OCI-LY1 (cell line): Measurements from ENCODE around the gene KRTAP19-4.

Source experiments
- H2AFZ ChIP-seq: fragments of 200-600 bp; sonication (generic), shearing (Covaris generic); 2 replicates; pipeline ENCODE4 v1.6.0; 2014; ENCODE audit warnings: antibody characterized with exemption, mild to moderate bottlenecking, low read length
- H3F3A ChIP-seq: fragments of 200-600 bp; sonication (generic), shearing (Covaris generic); 2 replicates; pipeline ENCODE4 v1.6.0; 2014; ENCODE audit warnings: mild to moderate bottlenecking, antibody characterized with exemption, low read length, moderate library complexity; ENCODE audit not compliant: insufficient read depth
- H3K27ac ChIP-seq: fragments of 200-600 bp; sonication (generic); 2 replicates; pipeline ENCODE4 v1.5.1; 2014; ENCODE audit warnings: low read length, mixed run types, mild to moderate bottlenecking, low read depth; ENCODE audit not compliant: poor library complexity, severe bottlenecking
- H3K27me3 ChIP-seq: fragments of 200-600 bp; sonication (generic); 2 replicates; pipeline ENCODE4 v1.6.0; 2014; ENCODE audit warnings: antibody characterized with exemption, mild to moderate bottlenecking, low read length, moderate library complexity; ENCODE audit not compliant: insufficient read depth
- H3K36me3 ChIP-seq: fragments of 200-600 bp; sonication (generic); 2 replicates; pipeline ENCODE4 v1.6.1; 2014; ENCODE audit warnings: mild to moderate bottlenecking, antibody characterized with exemption, low read length, moderate library complexity, mixed read lengths; ENCODE audit not compliant: insufficient read depth
- H3K4me1 ChIP-seq: fragments of 200-600 bp; sonication (generic); 2 replicates; pipeline ENCODE4 v1.5.1; 2014; ENCODE audit warnings: mild to moderate bottlenecking, low read length, moderate library complexity; ENCODE audit not compliant: insufficient read depth, severe bottlenecking
- H3K4me2 ChIP-seq: fragments of 200-600 bp; sonication (generic), shearing (Covaris generic); 2 replicates; pipeline ENCODE4 v1.6.1; 2014; ENCODE audit warnings: low read length
- H3K4me3 ChIP-seq: fragments of 200-600 bp; sonication (generic); 2 replicates; pipeline ENCODE4 v1.5.1; 2014; ENCODE audit warnings: low read length, low read depth, mild to moderate bottlenecking, mixed read lengths; ENCODE audit not compliant: poor library complexity, severe bottlenecking
- H3K79me2 ChIP-seq: fragments of 200-600 bp; shearing (Covaris generic); 2 replicates; pipeline ENCODE4 v1.6.1; 2016; ENCODE audit warnings: mixed run types, low read length, mixed read lengths; ENCODE audit not compliant: insufficient read depth
- H3K9ac ChIP-seq: fragments of 200-600 bp; sonication (generic), shearing (Covaris generic); 2 replicates; pipeline ENCODE4 v1.6.1; 2014; ENCODE audit warnings: mild to moderate bottlenecking, low read length, mixed read lengths
- H3K9me2 ChIP-seq: fragments of 200-600 bp; sonication (generic), shearing (Covaris generic); 2 replicates; pipeline ENCODE4 v1.6.1; 2014; ENCODE audit warnings: low read depth, mild to moderate bottlenecking, low read length, mixed read lengths
- H3K9me3 ChIP-seq: fragments of 200-600 bp; shearing (Covaris generic); 2 replicates; pipeline ENCODE4 v1.6.1; 2014; ENCODE audit warnings: low read length, mixed read lengths
- H4K20me1 ChIP-seq: fragments of 200-600 bp; sonication (generic), shearing (Covaris generic); 2 replicates; pipeline ENCODE4 v1.6.0; 2016; ENCODE audit warnings: mild to moderate bottlenecking, low read length; ENCODE audit not compliant: insufficient read depth
- EZH2 ChIP-seq: fragments of 200-600 bp; sonication (generic), shearing (Covaris generic); IDR thresholded peaks from 2 replicates; pipeline ENCODE4 v1.8.0; 2017; ENCODE audit warnings: borderline replicate concordance, mixed run types, mild to moderate bottlenecking, antibody characterized with exemption, low read length, moderate library complexity, mixed read lengths
- TF ChIP-seq, protein P1 (sequence below): fragments of 200-600 bp; sonication (generic), shearing (Covaris generic); IDR thresholded peaks from 2 replicates; pipeline ENCODE4 v1.5.1; 2017; ENCODE audit warnings: mild to moderate bottlenecking, antibody characterized with exemption, low read length, moderate library complexity, mixed read lengths

The KRTAP19-4 gene

DNA sequence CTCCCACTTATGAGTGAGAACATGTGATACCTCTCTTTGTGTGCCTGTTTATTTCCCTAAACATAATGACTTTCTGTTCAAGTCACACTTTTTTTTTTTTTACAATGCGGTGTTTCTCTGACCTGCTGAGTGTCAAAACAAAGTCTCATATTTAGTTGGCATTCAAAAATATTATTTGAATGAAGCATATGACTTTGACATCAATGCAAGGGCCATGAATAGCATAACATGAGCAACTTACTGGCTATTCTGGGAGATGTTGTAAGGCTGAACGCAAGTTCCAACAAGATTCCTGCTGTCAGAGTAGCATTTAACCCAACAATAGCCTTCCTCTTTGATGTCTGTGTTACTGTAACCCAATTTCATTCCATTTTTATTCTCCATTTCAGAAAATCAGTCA, 14.8 kb downstream of the KRTAP19-4 start:
- Histone ChIP-seq H3K9me2 (no peaks in the 10 kb centered on the region), H3K4me3 (no peak overlapping the region), H3K9me3 (no peaks in the 10 kb centered on the region), H4K20me1 (no peaks in the 10 kb centered on the region), H3K27ac (no peak overlapping the region), H3F3A (no peaks in the 10 kb centered on the region), H3K36me3 (no peaks in the 10 kb centered on the region), H3K27me3 (no peaks in the 10 kb centered on the region), H3K4me2 (no peak overlapping the region), H2AFZ (no peak overlapping the region), H3K9ac (no peak overlapping the region), H3K4me1 (no peaks in the 10 kb centered on the region), H3K79me2 (no peaks in the 10 kb centered on the region)
- TF ChIP-seq, protein P1, sequence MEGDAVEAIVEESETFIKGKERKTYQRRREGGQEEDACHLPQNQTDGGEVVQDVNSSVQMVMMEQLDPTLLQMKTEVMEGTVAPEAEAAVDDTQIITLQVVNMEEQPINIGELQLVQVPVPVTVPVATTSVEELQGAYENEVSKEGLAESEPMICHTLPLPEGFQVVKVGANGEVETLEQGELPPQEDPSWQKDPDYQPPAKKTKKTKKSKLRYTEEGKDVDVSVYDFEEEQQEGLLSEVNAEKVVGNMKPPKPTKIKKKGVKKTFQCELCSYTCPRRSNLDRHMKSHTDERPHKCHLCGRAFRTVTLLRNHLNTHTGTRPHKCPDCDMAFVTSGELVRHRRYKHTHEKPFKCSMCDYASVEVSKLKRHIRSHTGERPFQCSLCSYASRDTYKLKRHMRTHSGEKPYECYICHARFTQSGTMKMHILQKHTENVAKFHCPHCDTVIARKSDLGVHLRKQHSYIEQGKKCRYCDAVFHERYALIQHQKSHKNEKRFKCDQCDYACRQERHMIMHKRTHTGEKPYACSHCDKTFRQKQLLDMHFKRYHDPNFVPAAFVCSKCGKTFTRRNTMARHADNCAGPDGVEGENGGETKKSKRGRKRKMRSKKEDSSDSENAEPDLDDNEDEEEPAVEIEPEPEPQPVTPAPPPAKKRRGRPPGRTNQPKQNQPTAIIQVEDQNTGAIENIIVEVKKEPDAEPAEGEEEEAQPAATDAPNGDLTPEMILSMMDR, result no peak
- no peak for TF ChIP-seq EZH2

DNA sequence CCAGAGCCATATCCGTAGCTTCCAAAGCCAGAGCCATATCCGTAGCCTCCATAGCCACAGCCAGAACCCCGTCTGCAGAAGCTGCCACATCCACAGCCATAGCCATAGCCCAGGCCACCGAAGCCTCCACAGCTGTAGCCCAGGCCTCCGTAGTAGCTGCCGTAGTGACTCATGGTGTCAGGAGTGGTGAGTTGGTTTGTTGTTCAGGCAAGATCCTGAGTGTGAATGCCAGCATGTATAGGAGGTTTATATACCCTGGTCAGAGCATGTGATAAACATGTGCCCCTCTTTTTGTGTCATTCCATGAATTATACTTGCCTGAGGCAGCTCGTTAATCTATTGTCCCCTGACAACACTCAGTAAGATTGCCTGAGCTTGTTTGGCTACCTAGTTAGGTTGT, 16.8 kb downstream of the KRTAP19-4 start, which contains the start of gene KRTAP19-1:
KRTAP19-1 (minus strand) TSS at position 223 of the 400 bp plus-strand sequence; CDS start at position 173, 50 bp downstream.
- Histone ChIP-seq H3K27ac (no peak within 1 kb of the TSS), H2AFZ (no peak within 1 kb of the TSS), H3K36me3 (no peaks in the 10 kb centered on the region), H3K4me3 (no peak within 1 kb of the TSS), H3K4me1 (no peaks in the 10 kb centered on the region), H3K9me3 (no peaks in the 10 kb centered on the region), H3K79me2 (no peaks in the 10 kb centered on the region), H4K20me1 (no peaks in the 10 kb centered on the region), H3K9ac (no peak within 1 kb of the TSS), H3K9me2 (no peaks in the 10 kb centered on the region), H3K27me3 (no peaks in the 10 kb centered on the region), H3K4me2 (no peak within 1 kb of the TSS), H3F3A (no peaks in the 10 kb centered on the region)
- no peak for TF ChIP-seq EZH2
- TF ChIP-seq, protein P1, result no peak

DNA sequence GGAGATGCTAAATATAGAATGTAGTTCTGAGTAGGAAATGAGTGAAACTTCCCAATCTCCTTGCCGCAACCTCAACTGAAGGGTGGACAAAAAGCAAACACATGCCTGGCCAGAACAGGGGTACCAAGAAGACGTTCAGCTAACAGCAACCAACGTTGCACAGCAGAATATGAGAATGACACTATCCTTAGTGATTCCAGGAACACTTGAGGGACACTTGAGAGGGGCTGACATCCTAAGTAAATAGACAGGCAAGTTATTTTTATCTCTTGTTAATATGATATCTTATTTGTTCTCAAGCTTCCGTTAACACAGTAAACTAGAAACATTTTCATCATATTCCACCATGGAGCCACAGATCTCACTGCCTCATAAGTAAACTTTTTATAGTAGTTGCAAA, 17.7 kb downstream of the KRTAP19-4 start:
- H4K20me1 ChIP-seq, result no peaks in the 10 kb centered on the region
- no peak overlapping the region for H3K4me2 ChIP-seq
- H3K9ac ChIP-seq, result no peak overlapping the region
- H3K4me1 ChIP-seq, result no peaks in the 10 kb centered on the region
- no peaks in the 10 kb centered on the region for H3K27me3 ChIP-seq
- H3F3A ChIP-seq, result no peaks in the 10 kb centered on the region
- no peaks in the 10 kb centered on the region for H3K9me3 ChIP-seq
- H3K4me3 ChIP-seq, result no peak overlapping the region
- no peaks in the 10 kb centered on the region for H3K36me3 ChIP-seq
- H3K79me2 ChIP-seq, result no peaks in the 10 kb centered on the region
- no peak overlapping the region for H3K27ac ChIP-seq
- no peak for TF ChIP-seq EZH2
- TF ChIP-seq, protein P1, result no peak
- H2AFZ ChIP-seq, result no peak overlapping the region
- no peaks in the 10 kb centered on the region for H3K9me2 ChIP-seq
